Raji (cell line): Measurements from ENCODE around the gene SHMT2.

Experiments
- POLR2A ChIP-seq: IDR thresholded peaks from 2 replicates; pipeline ENCODE4 v1.6.1; 2011; ENCODE audit warnings: low read depth, low read length, control low read depth; ENCODE audit not compliant: insufficient read depth

SHMT2 gene

GRCh38 chr12:57236925-57237595 lies 7.5 kb downstream of the SHMT2 start:
- TF ChIP-seq POLR2A, result no peak

GRCh38 chr12:57237596-57237931 lies 8.1 kb downstream of the SHMT2 start:
- TF ChIP-seq POLR2A, result 0 out of 2 replicates have a peak, but pooled peaks have one; percentile 14

GRCh38 chr12:57237932-57238853 lies 8.7 kb downstream of the SHMT2 start:
- no peak for TF ChIP-seq POLR2A

GRCh38 chr12:57238854-57239554 lies 9.5 kb downstream of the SHMT2 start:
- TF ChIP-seq POLR2A, result peak; percentile 65

GRCh38 chr12:57239587-57240065 lies 10.1 kb downstream of the SHMT2 start:
- peak; percentile 35; the same call in 1 of the 2 replicates for TF ChIP-seq POLR2A

- TF ChIP-seq POLR2A, result peak; percentile 87
Measured at GRCh38 chr12:57240066-57240921, 10.8 kb downstream of the SHMT2 start.

- TF ChIP-seq POLR2A, result no peak
Measured at GRCh38 chr12:57240926-57241401, 11.5 kb downstream of the SHMT2 start.

GRCh38 chr12:57241402-57242310 lies 12.1 kb downstream of the SHMT2 start:
- no peak for TF ChIP-seq POLR2A

- no peak for TF ChIP-seq POLR2A
Measured at GRCh38 chr12:57242329-57242690, 12.8 kb downstream of the SHMT2 start.

GRCh38 chr12:57242691-57243454 lies 13.4 kb downstream of the SHMT2 start:
- peak; percentile 95 for TF ChIP-seq POLR2A

- peak; percentile 21; the same call in 1 of the 2 replicates for TF ChIP-seq POLR2A
Measured at GRCh38 chr12:57243521-57244311, 14.2 kb downstream of the SHMT2 start.

GRCh38 chr12:57244312-57244696 lies 14.8 kb downstream of the SHMT2 start:
- no peak for TF ChIP-seq POLR2A
